HG03442 (cell line): Measurements from ENCODE around the gene PIEZO1.

Experiments used
- ATAC-seq: cut with Tn5 transposase; IDR thresholded peaks from one replicate; pipeline ENCODE4 v1.9.1; 2021; ENCODE audit warnings: mild to moderate bottlenecking, moderate library complexity; ENCODE audit not compliant: unreplicated experiment

The PIEZO1 gene

DNA sequence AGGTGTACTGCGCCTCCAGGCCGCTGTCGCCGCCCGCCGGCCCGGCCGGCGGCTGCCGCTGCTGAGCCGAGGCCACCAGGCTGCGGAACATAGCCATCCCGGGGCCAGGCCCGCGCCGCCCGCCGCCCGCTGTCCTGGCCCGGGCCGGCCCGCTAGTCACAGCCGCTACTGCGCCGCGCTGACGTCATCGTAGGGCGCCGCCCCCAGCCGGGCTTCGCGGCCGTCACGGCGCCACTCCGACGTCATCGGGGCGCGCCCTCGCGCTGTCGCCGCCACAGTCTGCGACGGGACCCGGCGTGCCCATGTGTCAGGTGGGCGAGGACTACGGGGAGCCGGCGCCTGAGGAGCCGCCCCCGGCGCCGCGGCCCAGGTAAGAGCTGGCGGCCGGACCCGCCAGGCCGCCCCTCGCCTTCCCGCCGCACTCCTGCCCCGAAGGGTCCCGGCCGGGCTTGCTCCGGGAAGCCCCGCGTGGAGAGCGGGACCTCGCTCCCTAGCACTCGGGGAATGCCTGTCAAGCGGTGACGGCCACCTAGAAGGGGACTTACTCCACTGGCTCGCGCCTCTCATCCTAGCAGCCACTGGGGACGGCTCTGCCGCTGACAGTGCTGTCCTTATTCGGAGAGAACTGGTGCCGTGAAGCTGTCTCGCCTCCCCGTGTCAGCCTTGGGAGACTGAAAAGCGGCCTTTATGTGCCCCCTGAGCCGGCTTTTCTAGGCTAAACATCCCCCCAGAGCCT is 78.6 kb downstream of the PIEZO1 start, which contains the start of the genes CTU2 and RNF166:
Gene CTU2 (plus strand): TSS at position 275 of the 736 bp plus-strand sequence. CDS start 28 bp downstream, at position 303.
Gene RNF166 (minus strand): TSS at position 180 of the 736 bp plus-strand sequence. CDS start 83 bp downstream, at position 97.
- ATAC-seq = peak; percentile 50

DNA sequence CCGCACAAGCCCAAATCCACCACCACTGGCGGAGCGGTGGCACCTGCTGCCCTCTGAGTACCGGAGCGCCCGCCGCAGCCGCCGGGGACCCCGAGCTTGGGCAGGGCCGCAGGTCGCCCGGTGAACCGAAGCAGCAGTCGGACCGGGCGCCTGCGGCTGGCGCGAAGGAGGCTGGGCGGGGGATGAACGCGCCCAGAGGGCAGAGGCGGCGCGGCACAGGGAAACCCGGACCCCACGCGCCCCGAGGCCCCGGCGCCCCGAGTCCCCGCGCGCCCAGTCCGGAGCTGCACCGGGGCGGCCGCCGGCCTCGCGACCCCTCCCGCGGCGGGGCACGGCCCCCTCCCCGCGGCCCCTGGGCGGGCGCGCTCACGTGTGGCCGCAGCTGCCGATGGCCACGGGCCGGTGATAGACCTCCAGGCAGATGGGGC is 79.2 kb downstream of the PIEZO1 start:
- peak; percentile 10 for ATAC-seq

- ATAC-seq = no peak
Observed at GRCh38 chr16:88705076-88705684, 79.8 kb downstream of the PIEZO1 start.

- ATAC-seq = no peak
Observed at GRCh38 chr16:88703486-88704309, 81.3 kb downstream of the PIEZO1 start.

DNA sequence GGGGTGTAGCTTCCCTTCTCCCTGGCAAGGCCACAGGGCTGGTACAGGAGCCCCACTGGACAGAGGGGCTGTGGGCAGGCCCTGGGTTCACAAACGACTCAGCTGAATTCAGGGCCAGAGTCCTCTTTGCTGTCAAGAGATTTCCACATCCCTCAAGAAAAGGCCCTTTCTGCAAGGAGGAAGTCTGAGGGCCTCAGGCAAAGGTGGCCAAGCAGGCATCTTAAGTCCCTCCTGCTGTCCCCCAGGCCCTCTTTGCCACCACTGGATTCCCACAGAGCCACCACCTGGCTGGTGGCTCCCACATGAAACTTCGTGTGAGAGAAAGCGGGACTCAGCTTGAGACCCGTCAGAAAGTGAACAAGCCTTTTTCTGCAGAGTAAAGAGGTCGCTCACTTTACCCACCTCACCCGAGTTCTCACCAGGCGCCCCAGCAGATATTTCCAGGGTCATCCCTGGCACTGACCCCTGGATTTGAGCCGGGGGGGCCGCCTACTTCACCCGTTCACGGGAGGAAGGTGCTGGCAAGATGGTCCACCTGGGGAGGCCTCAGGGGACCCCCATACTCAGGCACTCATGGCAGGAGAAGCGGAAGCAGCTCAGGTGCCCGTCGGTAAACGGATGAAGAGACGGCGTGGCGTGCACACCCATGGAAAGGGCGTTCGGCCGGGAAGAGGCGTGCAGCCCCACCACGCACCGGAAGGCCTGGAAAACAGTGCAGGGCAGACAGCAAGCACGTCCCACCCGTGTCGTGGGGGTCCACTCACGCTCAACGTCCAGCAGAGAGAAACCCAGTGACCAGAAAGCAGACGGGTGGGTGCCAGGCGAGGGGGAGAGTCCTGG is 82.4 kb downstream of the PIEZO1 start:
- ATAC-seq = no peak

DNA sequence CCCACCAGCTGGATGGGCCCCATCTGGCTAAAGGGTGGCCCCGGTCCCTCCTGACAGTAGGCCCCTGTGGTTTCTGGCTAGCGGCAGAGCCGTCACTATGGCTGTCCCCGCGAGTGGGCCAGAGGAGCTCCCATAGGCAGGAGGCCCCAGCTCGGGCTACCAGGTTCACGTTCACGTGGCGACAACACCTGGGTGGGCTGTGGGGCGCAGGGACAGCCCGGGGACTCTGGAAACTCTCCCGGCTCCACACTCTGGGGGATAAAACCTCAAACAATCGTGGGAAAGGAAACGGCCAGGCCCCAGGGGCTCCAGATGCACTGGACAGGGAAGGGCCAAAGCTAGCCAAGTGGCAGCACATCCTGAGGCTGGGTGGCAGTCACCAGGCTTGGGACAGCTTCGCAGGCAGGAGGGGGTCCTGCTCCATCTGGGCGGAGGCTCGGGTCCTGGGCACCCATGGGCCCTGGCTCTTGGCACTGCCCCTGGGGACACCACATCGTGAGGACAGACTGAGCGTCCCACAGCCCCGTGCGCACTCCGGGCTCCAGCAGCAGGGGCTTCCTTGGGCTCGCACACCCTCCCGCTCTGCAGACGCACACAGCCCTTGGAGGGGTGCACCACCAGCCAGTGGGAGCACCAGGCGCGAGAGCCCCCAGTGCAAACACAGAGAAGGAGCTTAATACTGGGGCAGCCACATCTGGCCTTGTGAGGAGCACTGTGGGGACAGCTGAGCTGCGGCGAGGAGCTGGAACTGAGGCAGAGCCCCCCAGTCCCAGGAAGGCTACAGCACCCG is 83.2 kb downstream of the PIEZO1 start:
- ATAC-seq = no peak

- peak; percentile 67 for ATAC-seq
Observed at GRCh38 chr16:88700636-88701482, 84.2 kb downstream of the PIEZO1 start.

DNA sequence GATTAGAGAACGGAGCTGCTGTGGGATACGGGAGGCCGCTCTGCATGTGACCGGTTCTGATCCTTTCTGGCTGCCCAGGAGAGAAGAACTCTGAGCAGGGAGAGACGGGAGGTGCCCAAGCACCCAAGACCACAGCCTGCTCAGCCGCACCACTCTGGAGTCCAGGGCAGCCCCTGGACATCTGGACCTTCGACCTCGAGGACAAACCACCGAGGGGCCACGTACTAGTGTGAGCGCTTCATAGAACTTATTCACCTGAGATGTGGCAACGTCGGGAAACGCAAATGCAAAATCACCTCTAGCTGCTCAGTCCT is 84.7 kb downstream of the PIEZO1 start:
- ATAC-seq = no peak

DNA sequence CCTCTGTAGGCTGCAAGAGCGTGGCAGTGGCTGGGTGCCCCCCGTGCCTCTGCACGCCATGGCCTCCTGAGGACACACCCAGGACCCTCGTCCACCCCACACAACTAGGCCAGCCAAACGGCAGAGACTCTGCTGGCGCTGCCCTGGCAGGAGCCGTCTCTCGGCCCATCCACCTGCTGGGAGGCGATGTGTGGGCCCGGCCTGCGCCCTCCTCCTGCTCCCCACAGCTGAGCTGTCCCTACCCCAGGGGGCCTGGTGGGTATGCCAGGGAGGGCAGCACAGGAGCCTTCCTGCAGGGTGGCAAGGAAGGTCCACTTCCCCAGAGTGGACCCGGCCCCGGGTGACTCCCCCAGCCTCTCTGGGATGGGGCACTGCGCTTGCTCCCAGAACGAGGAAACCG is 85.8 kb downstream of the PIEZO1 start:
- no peak for ATAC-seq

DNA sequence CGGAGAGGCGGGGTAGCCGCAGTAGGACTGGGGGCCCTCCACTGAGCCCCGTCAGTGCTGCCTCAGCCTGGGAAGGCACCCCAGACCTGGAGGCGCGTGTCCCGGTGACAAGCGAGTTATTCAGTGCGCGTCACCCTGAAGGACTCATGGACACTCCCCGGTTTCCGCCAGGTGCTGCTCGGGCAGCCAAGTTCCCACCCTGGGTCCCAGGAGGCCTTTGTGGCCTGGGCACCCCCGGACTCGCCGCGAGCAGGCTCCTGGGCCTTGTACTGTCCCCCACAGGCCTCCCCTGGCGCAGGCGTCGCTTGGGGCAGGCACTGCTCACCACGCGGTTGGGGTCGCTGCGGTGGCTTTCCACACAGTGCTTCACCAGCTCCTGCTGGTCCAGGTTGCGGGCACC is 86.4 kb downstream of the PIEZO1 start:
- ATAC-seq = no peak

DNA sequence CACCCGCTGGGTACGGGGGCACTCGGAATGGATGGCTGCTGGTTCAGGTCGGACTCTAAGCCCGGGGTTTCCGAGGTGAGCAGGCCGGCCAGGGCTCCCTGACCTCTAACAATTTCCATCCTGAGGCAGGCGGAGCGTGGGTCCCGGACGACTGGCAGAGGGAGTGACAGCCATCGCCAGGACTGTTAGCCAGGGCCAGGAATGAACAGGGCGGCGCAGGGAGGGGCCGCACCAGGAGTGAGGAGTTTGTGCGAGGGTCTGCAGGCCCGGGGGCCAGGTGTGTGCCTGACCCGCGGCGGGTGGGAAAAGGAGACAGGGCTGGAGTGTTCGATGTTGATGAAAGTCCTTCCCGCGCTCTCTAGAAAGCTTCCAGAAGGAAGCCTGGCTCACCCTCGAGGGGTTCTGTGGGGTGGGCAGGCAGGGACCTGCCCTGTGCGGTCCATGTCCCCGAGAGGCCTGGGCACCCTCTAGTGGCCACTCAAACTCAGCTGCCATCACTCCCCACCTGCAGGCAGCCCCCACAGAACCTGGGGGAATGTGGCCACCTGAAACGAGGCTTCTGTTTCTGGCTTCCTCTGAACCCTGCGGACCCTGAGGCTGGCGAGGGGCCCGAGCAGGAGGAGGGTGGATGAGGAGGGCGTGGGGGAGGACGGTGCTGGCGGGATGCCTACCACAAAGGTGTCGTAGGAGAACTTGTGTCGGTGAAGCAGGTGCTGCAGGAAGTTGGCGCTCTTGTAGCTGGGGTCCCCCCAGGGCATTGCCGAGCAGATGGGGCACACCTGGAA is 87.0 kb downstream of the PIEZO1 start:
- no peak for ATAC-seq

DNA sequence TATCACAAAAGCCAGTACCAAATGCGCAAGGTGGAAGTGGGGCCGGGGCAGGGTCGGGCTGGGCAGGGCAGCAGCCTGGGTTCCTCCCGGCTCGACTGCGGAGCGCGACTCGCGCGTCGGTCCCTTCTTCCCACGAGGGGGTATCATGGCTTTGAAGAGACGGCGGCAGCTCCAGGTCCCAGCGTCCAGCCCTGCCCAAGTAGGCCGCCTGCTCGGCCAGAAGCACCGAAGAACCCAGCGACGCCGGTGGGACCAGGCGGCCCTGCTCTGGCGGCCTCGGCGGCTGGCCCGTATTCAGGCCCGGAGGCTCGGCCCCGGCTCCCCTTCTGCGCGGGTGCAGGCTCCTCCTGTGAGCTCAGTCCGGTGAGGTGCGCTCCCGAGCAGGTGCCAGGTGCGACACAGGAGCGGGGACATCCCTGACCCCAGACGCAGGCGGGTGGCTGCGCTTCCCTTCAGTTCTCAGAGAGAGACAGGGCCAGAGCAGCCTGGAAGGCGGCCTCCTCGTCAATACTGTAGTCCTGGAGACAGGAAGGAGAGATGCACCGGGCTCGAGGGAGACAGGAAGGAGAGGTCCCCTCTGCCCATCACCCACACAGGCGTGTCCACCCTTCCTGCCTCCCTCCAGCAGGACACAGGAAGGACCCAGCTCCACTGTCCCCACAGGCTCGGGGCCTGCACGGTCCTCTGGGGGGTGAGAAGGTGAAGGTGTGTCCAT is 87.7 kb downstream of the PIEZO1 start:
- no peak for ATAC-seq

GRCh38 chr16:88696441-88696840 is 88.6 kb downstream of the PIEZO1 start:
- no peak for ATAC-seq

- no peak for ATAC-seq
Observed at GRCh38 chr16:88695753-88696152, 89.3 kb downstream of the PIEZO1 start.

GRCh38 chr16:88695218-88695617 is 89.8 kb downstream of the PIEZO1 start:
- ATAC-seq = no peak

GRCh38 chr16:88694221-88695087 is 90.6 kb downstream of the PIEZO1 start:
- ATAC-seq = no peak
